Caco-2 (cell line): ENCODE results near the gene VPS26A. TPM values are rescaled to one million over a fixed set of nuclear protein-coding genes. Genes with fewer than 3 reads are reported as not detected.
A peak's percentile ranks its signal among the peaks of the same experiment; 100 is the strongest.

ENCODE experiments used
- BruUV-seq: library from RNA; stranded (reverse); fragments of 400-500 nt; replicated peaks from 2 replicates; lab custom pipeline; 2021; lab: Mats Ljungman, UMichigan
- CTCF ChIA-PET: fragments of 300-600 bp; sonication (Branson Sonifier 250); formaldehyde crosslinking; loops from one replicate; lab custom pipeline; 2022; ENCODE audit warnings: antibody characterized with exemption; lab: Charles Lee
- POLR2A ChIA-PET: fragments of 300-600 bp; sonication (Branson Sonifier 250); formaldehyde crosslinking; loops from one replicate; lab custom pipeline; 2022; ENCODE audit warnings: antibody characterized with exemption; lab: Charles Lee
- DNase-seq, 2 experiments: peaks; one replicate each; pipeline versions ENCODE4 v3.0.0 to v3.0.0-alpha.2; 2020 to 2022
- H3K27me3 ChIP-seq: replicated peaks from 2 replicates; pipeline ENCODE4 v1.6.0; 2011; ENCODE audit warnings: low read length; ENCODE audit not compliant: control insufficient read depth, insufficient read depth
- H3K36me3 ChIP-seq: 2 replicates; pipeline ENCODE4 v1.5.1; 2011; ENCODE audit warnings: low read length; ENCODE audit not compliant: control insufficient read depth, insufficient read depth
- H3K4me1 ChIP-seq: fragments of 250-450 bp; sonication (Bioruptor Pico); 2 replicates; pipeline ENCODE4 v1.5.1; 2020; ENCODE audit warnings: mild to moderate bottlenecking
- H3K4me3 ChIP-seq: 2 replicates; pipeline ENCODE4 v1.5.1; 2011; ENCODE audit warnings: low read depth, mild to moderate bottlenecking, control low read depth, low read length
- H3K9me3 ChIP-seq: fragments of 250-450 bp; sonication (Bioruptor Pico); 2 replicates; pipeline ENCODE4 v1.5.1; 2020; ENCODE audit warnings: mild to moderate bottlenecking, moderate library complexity
- H3K27ac Mint-ChIP-seq: one replicate; pipeline ENCODE4 v1.8.0; 2022; ENCODE audit warnings: mixed read lengths; ENCODE audit not compliant: unreplicated experiment
- H3K27me3 Mint-ChIP-seq: one replicate; pipeline ENCODE4 v1.8.0; 2022; ENCODE audit warnings: mixed read lengths; ENCODE audit not compliant: insufficient read depth, unreplicated experiment
- H3K36me3 Mint-ChIP-seq: one replicate; pipeline ENCODE4 v1.8.0; 2022; ENCODE audit warnings: mild to moderate bottlenecking, mixed read lengths; ENCODE audit not compliant: insufficient read depth, unreplicated experiment
- H3K4me1 Mint-ChIP-seq: one replicate; pipeline ENCODE4 v1.8.0; 2022; ENCODE audit warnings: low read depth, mixed read lengths; ENCODE audit not compliant: unreplicated experiment
- H3K4me3 Mint-ChIP-seq: one replicate; pipeline ENCODE4 v1.8.0; 2022; ENCODE audit warnings: mild to moderate bottlenecking, moderate library complexity, mixed read lengths; ENCODE audit not compliant: unreplicated experiment
- H3K9me3 Mint-ChIP-seq: one replicate; pipeline ENCODE4 v1.8.0; 2022; ENCODE audit warnings: mixed read lengths; ENCODE audit not compliant: unreplicated experiment
- CTCF ChIP-seq, 2 experiments: fragments of 200-600 bp in 1 of 2; IDR thresholded peaks; 1 replicate in 1 of 2; 2 replicates in 1 of 2; pipeline versions ENCODE4 v1.5.1 to v1.8.0; 2011 to 2022; ENCODE audit warnings: antibody characterized with exemption in 1 of 2, control low read depth in 1 of 2, inconsistent platforms in 1 of 2, low read depth in 1 of 2, low read length in 1 of 2, mild to moderate bottlenecking in 1 of 2, moderate library complexity in 1 of 2; ENCODE audit not compliant: insufficient read depth in 1 of 2, severe bottlenecking in 1 of 2, unreplicated experiment in 1 of 2
- intact Hi-C: fragments of 100-400 bp; cut with micrococcal nuclease; formaldehyde crosslinking; loops from one replicate; pipeline ENCODE4 v1.10.0; 2022; ENCODE audit not compliant: unreplicated experiment
- total RNA-seq: library from RNA; stranded (reverse); gene quantifications from 2 replicates; pipeline ENCODE4 v1.2.3, GENCODE V29; 2022

VPS26A gene
- total RNA-seq, 1 experiment from 2014 or later = 143 TPM

DNA sequence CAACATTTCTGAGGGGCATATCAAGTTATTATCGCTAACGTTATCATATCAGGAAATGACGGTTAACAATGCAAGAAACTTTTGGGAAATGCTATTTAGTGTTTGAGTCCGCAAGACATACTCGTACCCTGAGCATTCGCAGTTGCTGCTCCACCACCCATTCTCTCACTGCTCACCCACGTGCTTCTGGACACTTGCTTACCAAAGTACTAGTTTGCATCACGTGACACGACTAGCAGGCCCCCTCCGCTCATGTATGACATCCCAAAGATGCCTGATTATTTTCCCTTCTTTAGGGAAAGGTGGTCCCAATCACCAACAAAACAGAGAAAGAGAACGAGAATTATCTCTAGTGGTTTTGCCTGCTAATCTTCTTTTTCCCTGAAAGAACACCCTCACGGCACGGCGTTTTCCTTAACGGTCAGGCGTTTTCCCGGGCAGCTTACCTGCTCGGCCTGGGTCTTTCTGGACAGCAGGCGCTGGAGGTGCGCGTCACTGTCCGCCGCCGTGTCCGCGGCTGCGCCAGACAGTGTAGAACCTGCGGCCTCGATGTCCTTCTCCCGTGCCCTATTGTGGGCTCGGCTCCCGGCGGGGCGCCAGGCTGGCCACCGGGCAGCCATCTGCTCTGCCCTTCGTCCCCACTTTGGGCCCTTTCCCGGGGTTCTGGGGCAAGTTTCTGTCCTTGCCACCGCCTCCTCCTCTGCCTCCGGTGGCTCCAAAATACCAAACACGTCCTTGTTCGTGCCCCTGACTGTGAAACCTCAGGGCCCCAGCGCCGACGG is 56.0 kb downstream of the VPS26A start, which contains the start of gene SUPV3L1:
SUPV3L1 (plus strand) TSS at position 492 of the 782 bp plus-strand sequence; CDS start at position 550, 58 bp downstream.
- no peak for TF ChIP-seq CTCF (IDR thresholded peaks at IDR 0.05; ENCODE audit: insufficient read depth in 1 of 2, low read depth in 1 of 2, low read length in 1 of 2, severe bottlenecking in 1 of 2, unreplicated experiment in 1 of 2)
- no peaks in the 10 kb centered on the region for H3K9me3 ChIP-seq
- DNase-seq = peak; percentile 97 to 99
- Mint-ChIP-seq H3K27ac (peak within 1 kb of the TSS; percentile 100), H3K36me3 (peaks cover 22% of the 10 kb centered on the region), H3K27me3 (no peaks in the 10 kb centered on the region), H3K4me3 (peak within 1 kb of the TSS; percentile 79), H3K4me1 (peaks cover 15% of the 10 kb centered on the region), H3K9me3 (no peaks in the 10 kb centered on the region)
- H3K27me3 ChIP-seq = no peaks in the 10 kb centered on the region
- H3K4me3 ChIP-seq = peak within 1 kb of the TSS; percentile 94
- POLR2A ChIA-PET = interaction anchor here (0.6 to 1.0 kb wide), 5 partner anchors 32 to 224 kb away, joined by 3 to 6 read pairs (median 4); partner anchors contain the start of genes DDX21 and HKDC1
- peaks cover 2% of the 10 kb centered on the region; the same call in 1 of the 2 replicates for H3K36me3 ChIP-seq
- intact Hi-C loops = loop anchor here (1.0 kb wide), 2 partner anchors 42 to 56 kb away; partner anchors contain the start of gene VPS26A
- CTCF ChIA-PET = interaction anchor here (1.0 kb wide), 1 partner anchor 37 kb away, joined by 4 read pairs; no protein-coding TSS in a partner anchor
- no TSS peak for BruUV-seq
- H3K4me1 ChIP-seq = no peaks in the 10 kb centered on the region

- DNase-seq = peak; percentile 26 to 59
- Mint-ChIP-seq H3K27ac (peak overlapping the region; percentile 100), H3K27me3 (no peaks in the 10 kb centered on the region), H3K4me1 (peaks cover 15% of the 10 kb centered on the region), H3K36me3 (peaks cover 27% of the 10 kb centered on the region), H3K4me3 (peak overlapping the region; percentile 79), H3K9me3 (no peaks in the 10 kb centered on the region)
- Histone ChIP-seq H3K4me3 (peak overlapping the region; percentile 94), H3K36me3 (peaks cover 2% of the 10 kb centered on the region; the same call in 1 of the 2 replicates), H3K4me1 (no peaks in the 10 kb centered on the region), H3K9me3 (no peaks in the 10 kb centered on the region), H3K27me3 (no peaks in the 10 kb centered on the region)
- TSS peak; percentile 37 for BruUV-seq
- CTCF ChIA-PET = interaction anchor here (1.0 kb wide), 1 partner anchor 36 kb away, joined by 4 read pairs; no protein-coding TSS in a partner anchor
- intact Hi-C loops = loop anchor here (1.0 kb wide), 1 partner anchor 56 kb away; the partner anchor contains the start of gene VPS26A
- TF ChIP-seq CTCF (IDR thresholded peaks at IDR 0.05; ENCODE audit: insufficient read depth in 1 of 2, low read depth in 1 of 2, low read length in 1 of 2, severe bottlenecking in 1 of 2, unreplicated experiment in 1 of 2) = no peak
- POLR2A ChIA-PET = interaction anchor here (1.0 kb wide), 1 partner anchor 224 kb away, joined by 3 read pairs; the partner anchor contains the start of gene DDX21
Observed at GRCh38 chr10:69180525-69181204, 56.7 kb downstream of the VPS26A start.

DNA sequence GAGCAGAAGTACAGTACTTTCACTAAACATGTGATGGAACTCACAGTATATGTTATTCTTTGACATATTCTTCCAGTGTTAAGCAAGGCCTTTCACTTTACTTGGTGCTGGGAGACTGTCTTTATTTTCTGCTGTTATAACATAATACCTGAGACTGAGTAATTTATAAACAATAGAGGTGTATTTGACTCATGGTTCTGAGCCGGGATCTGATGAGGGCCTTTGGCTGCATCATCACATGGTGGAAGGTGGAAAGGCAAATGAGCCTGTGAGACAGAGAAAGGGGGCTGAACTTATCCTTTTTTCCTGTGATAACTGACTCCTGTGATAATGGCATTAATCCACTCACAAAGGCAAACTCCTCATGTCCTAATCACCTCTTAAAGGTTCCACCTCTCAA is 57.5 kb downstream of the VPS26A start:
- no peaks in the 10 kb centered on the region for H3K9me3 Mint-ChIP-seq
- ChIA-PET POLR2A (no interaction called here), CTCF (no interaction called here)
- no peak for DNase-seq
- peak overlapping the region; percentile 79 for H3K4me3 Mint-ChIP-seq
- peaks cover 15% of the 10 kb centered on the region for H3K4me1 Mint-ChIP-seq
- H3K36me3 Mint-ChIP-seq = peaks cover 35% of the 10 kb centered on the region
- intact Hi-C loops = no loop called here
- peak overlapping the region; percentile 94 for H3K4me3 ChIP-seq
- H3K27me3 Mint-ChIP-seq = no peaks in the 10 kb centered on the region
- H3K36me3 ChIP-seq = peaks cover 3% of the 10 kb centered on the region; the same call in 1 of the 2 replicates
- no peaks in the 10 kb centered on the region for H3K27me3 ChIP-seq
- no peaks in the 10 kb centered on the region for H3K4me1 ChIP-seq
- peak overlapping the region; percentile 100 for H3K27ac Mint-ChIP-seq
- BruUV-seq = no TSS peak
- TF ChIP-seq CTCF (IDR thresholded peaks at IDR 0.05; ENCODE audit: insufficient read depth in 1 of 2, low read depth in 1 of 2, low read length in 1 of 2, severe bottlenecking in 1 of 2, unreplicated experiment in 1 of 2) = no peak
- H3K9me3 ChIP-seq = no peaks in the 10 kb centered on the region
